NCI-H345 (cell line): ENCODE data around the gene GAB2.

Experiments used
- DNase-seq: peaks from one replicate; lab custom pipeline; 2025; lab: John Stamatoyannopoulos, UW

GAB2 gene

GRCh38 chr11:78343303-78343702 lies 74.3 kb downstream of the GAB2 start:
- DNase-seq = no peak

GRCh38 chr11:78341841-78342240 lies 75.8 kb downstream of the GAB2 start:
- DNase-seq = no peak

GRCh38 chr11:78340530-78340929 lies 77.1 kb downstream of the GAB2 start:
- no peak for DNase-seq

- no peak for DNase-seq
These were observed 77.7 kb downstream of the GAB2 start for GRCh38 chr11:78339945-78340344.

GRCh38 chr11:78339483-78339882 lies 78.1 kb downstream of the GAB2 start:
- DNase-seq = peak; percentile 33

- DNase-seq = no peak
These were observed 78.9 kb downstream of the GAB2 start for GRCh38 chr11:78338702-78339101.

GRCh38 chr11:78338138-78338537 lies 79.5 kb downstream of the GAB2 start:
- no peak for DNase-seq

- DNase-seq = no peak
These were observed 80.1 kb downstream of the GAB2 start for GRCh38 chr11:78337554-78337924.

GRCh38 chr11:78336877-78337553 lies 80.6 kb downstream of the GAB2 start:
- no peak for DNase-seq

- no peak for DNase-seq
These were observed 83.5 kb downstream of the GAB2 start for GRCh38 chr11:78334109-78334508.

GRCh38 chr11:78332872-78333271 lies 84.7 kb downstream of the GAB2 start:
- DNase-seq = no peak

- no peak for DNase-seq
These were observed 85.3 kb downstream of the GAB2 start for GRCh38 chr11:78332174-78332866.

- DNase-seq = no peak
These were observed 85.9 kb downstream of the GAB2 start for GRCh38 chr11:78331711-78332110.

GRCh38 chr11:78330361-78330760 lies 87.3 kb downstream of the GAB2 start:
- DNase-seq = no peak

GRCh38 chr11:78327945-78328344 lies 89.7 kb downstream of the GAB2 start:
- DNase-seq = no peak

- DNase-seq = no peak
These were observed 92.3 kb downstream of the GAB2 start for GRCh38 chr11:78325274-78325781.

GRCh38 chr11:78323363-78323762 lies 94.3 kb downstream of the GAB2 start:
- DNase-seq = no peak

- no peak for DNase-seq
These were observed 98.1 kb downstream of the GAB2 start for GRCh38 chr11:78319453-78319955.

- DNase-seq = no peak
These were observed 99.1 kb downstream of the GAB2 start for GRCh38 chr11:78318321-78319114.

- DNase-seq = no peak
These were observed 101.9 kb downstream of the GAB2 start for GRCh38 chr11:78315724-78316123.

GRCh38 chr11:78314762-78315161 lies 102.9 kb downstream of the GAB2 start:
- no peak for DNase-seq

GRCh38 chr11:78313898-78314297 lies 103.7 kb downstream of the GAB2 start:
- DNase-seq = no peak
